C4-2B (cell line): ENCODE data around the gene DLGAP1.

Source experiments
- H3K27ac ChIP-seq: fragments of 450-650 bp; 2 replicates; pipeline ENCODE4 v1.5.1; 2017
- ZFX ChIP-seq: fragments of 450-650 bp; IDR thresholded peaks from 2 replicates; pipeline ENCODE4 v1.6.1; 2017
- TF ChIP-seq, protein P1 (sequence below): fragments of 450-650 bp; conservative IDR thresholded peaks from 2 replicates; pipeline ENCODE4 v1.5.1; 2017; ENCODE audit warnings: mild to moderate bottlenecking

The DLGAP1 gene

DNA sequence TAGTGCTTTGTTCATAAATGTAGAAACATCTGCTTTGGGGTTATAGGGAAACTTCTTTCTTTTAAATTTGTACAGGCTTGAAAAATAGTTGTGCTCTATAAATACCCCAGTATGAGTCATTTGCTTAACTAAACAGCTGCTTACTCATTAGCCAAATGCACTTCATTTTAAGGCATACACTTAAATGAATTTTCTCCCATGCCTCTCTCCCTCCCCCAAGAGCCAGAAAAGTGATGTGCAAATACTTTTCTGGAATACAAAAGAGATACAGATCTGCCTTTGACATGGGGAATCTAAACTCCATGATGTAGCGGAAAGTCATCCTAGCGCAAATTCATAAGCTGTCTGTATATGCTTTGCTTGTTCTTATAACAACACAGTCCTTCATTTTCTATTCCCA is 469.4 kb downstream of the DLGAP1 start:
- no peak for TF ChIP-seq ZFX
- TF ChIP-seq, protein P1, sequence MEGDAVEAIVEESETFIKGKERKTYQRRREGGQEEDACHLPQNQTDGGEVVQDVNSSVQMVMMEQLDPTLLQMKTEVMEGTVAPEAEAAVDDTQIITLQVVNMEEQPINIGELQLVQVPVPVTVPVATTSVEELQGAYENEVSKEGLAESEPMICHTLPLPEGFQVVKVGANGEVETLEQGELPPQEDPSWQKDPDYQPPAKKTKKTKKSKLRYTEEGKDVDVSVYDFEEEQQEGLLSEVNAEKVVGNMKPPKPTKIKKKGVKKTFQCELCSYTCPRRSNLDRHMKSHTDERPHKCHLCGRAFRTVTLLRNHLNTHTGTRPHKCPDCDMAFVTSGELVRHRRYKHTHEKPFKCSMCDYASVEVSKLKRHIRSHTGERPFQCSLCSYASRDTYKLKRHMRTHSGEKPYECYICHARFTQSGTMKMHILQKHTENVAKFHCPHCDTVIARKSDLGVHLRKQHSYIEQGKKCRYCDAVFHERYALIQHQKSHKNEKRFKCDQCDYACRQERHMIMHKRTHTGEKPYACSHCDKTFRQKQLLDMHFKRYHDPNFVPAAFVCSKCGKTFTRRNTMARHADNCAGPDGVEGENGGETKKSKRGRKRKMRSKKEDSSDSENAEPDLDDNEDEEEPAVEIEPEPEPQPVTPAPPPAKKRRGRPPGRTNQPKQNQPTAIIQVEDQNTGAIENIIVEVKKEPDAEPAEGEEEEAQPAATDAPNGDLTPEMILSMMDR, result no peak
- no peak overlapping the region for H3K27ac ChIP-seq

DNA sequence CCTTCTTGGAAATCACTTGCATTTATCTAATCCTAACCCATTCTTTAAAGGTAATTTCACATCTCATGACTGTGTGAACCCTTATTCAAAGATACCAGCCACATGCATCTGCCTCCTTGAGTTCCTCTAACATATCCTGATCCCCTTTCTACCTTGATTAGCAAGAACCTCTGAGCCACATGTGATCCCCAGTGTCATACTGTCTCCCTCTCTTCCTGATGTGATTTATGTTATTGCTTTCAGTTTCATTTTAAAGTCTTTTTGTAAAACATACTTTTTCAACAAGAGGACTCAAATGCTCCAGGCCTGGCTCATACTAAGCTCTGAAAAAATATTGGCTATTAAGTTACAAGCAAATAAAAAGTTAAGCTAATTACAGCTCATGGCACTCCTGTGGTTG is 470.1 kb downstream of the DLGAP1 start:
- no peak overlapping the region for H3K27ac ChIP-seq
- TF ChIP-seq ZFX, result no peak
- TF ChIP-seq, protein P1, result no peak

DNA sequence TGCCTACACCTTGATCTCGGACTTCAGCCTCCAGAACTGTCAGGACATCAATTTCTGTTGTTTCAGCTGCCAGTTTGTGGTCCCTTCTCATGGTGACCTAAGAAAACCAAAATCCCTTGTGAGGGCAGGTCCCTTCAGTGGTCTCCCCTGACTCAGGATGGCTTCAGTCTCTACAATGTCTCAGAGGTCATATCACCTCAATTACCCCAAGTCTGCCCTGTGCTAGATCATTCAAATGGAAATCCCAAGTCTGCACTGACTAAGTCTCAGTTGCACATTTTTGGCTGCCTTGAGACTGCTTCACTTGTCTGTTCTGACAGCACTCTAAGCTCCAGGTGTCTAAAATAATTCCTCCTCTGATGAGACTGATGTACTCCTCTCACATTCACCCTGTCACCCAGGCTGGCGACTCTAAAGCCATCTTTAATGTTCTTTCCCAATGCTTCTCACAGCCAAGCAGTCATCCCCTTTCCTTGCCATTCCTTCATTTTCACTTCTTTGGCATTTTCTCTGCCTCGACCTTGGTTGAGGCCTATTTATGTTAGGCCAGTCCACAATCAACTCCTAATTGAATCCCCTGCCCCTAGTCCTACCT is 470.8 kb downstream of the DLGAP1 start:
- H3K27ac ChIP-seq, result no peak overlapping the region
- TF ChIP-seq, protein P1, result no peak
- no peak for TF ChIP-seq ZFX

DNA sequence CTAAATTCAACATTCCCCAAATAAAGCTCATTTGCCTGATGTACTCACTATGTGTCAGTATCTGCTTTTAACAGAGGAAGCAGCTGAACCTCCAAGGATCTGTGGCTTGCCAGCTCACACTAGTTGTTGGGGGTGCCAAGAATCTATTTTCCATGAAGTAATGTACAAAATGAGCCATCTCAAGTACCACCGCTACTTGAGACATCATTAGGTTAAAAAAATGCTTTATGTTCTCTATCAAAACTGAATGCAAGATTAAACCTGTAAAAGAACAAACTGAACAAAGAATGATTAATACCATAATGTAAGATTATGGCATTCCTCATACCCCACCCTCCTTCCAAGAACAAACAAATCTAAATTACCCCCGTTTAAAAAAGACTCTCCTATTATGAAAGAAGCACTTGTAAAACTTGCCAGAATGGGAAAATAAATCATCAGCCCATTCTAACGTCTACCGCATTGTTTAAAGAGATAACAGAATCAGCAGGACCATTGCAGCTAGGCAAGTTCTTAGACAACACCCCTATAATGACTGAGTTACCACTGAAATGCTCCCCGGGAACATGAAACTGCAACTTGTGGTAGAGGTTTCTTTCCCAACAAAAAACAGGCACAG is 471.6 kb downstream of the DLGAP1 start:
- TF ChIP-seq ZFX, result no peak
- TF ChIP-seq, protein P1, result no peak

DNA sequence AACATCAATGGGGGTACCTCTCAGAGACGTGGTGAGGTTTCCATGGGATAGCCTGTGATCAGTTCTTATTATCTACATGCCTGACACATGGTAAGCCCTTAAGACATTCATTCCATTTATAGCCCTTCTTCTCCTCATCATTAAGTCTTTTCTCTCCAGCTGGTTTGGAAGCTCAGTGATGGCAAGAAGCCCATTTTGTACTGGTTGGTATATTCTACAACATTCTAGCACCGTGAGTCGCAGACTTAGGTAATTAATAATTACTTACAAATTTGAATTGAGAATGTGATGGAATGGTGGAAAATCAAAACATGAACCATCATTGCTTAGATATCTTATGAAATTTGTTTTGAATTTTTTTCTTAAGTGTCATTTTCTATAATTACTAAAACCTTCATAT is 472.6 kb downstream of the DLGAP1 start:
- TF ChIP-seq, protein P1, result no peak
- no peak for TF ChIP-seq ZFX
- no peak overlapping the region for H3K27ac ChIP-seq

More for the DNA sequence above, 471.6 kb downstream of the DLGAP1 start:
- no peak overlapping the region for H3K27ac ChIP-seq

DNA sequence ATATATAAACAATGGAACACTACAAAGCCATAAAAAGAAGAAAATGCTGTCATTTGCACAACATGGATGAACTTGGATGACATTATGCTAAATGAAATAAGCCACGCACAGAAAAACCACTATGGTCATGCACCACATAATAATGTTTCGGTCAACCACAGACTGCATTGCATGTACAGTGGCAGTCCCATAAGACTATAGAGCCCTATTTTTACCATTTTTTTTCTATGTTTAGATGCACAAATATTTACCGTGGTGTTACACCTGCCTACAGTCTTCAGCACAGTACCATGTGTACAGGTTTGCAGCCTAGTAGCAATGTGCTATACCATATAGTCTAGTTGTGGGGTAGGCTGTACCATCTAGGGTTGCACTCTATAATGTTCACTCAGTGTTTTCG is 476.1 kb downstream of the DLGAP1 start:
- no peak overlapping the region for H3K27ac ChIP-seq
- TF ChIP-seq ZFX, result no peak
- TF ChIP-seq, protein P1, result no peak

DNA sequence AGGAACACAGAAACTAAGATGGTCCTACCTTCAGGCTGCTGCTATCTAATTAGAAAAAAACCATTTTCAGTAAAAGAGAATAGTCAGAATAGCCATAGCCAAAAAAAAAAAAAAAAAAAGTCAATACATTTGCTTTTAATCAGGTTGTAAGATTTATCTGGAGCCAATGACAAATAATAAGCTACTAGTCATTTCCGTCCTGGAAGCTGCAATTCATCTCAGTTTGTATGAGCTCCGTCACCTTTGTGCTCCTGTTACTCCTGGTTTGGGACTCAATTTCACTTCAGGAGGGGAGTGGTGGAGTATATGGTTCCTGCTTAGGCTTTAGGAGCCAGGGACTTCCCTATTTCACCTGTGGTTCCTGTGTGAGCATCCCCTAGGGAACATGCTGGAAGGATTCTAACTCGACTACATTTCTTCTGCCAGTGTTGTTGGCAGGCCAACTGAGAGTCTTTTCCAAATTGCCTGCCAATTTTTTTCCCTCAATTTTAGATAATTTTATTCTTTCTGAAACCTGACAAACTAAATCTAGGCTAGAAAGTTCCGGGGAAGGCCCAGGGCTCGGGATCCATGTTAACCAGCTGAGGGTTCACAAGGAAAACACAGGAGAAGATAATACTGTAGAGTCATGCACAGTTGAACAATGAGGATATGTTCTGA is 481.8 kb downstream of the DLGAP1 start:
- no peak overlapping the region for H3K27ac ChIP-seq
- TF ChIP-seq, protein P1, result no peak
- TF ChIP-seq ZFX, result no peak
